Keratinocyte (primary cell): ENCODE results near the gene PAX3.

ENCODE experiments used
- EZH2 ChIP-seq: IDR thresholded peaks from one replicate; pipeline ENCODE4 v1.6.1; 2012; ENCODE audit warnings: inconsistent platforms, mild to moderate bottlenecking, low read length, moderate library complexity
- TF ChIP-seq, protein P1 (sequence below), 3 experiments: IDR thresholded peaks in 1 of 3; conservative IDR thresholded peaks in 1 of 3; optimal IDR thresholded peaks in 1 of 3; 2 replicates in 2 of 3; 3 replicates in 1 of 3; pipeline versions ENCODE3 to v1.5.1; 2011; ENCODE audit warnings: low read length in 3 of 3, mild to moderate bottlenecking in 3 of 3, moderate library complexity in 2 of 3, control low read depth in 1 of 3, inconsistent platforms in 1 of 3; ENCODE audit not compliant: insufficient read depth in 2 of 3; ENCODE audit errors: extremely low read depth in 1 of 3

DNA sequence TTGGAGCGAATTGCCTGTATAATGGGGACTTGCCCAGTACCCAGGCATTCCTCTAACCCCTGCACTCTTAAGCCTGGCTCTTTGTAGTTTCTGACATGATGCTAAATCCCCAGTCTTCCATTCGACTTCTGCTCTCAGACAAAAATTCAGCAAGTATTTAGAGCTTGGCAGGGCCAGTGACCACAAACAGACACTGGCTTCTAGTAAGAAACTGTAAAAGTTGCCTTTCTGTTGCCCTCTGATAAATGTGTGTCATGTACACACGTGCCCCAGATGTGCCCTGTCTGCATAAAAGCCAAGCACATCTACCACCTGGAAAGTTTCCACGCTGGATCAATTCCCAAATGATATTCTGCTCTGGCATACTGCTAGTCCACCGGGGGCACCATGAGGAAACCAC, 18.0 kb downstream of the PAX3 start:
- TF ChIP-seq, protein P1, sequence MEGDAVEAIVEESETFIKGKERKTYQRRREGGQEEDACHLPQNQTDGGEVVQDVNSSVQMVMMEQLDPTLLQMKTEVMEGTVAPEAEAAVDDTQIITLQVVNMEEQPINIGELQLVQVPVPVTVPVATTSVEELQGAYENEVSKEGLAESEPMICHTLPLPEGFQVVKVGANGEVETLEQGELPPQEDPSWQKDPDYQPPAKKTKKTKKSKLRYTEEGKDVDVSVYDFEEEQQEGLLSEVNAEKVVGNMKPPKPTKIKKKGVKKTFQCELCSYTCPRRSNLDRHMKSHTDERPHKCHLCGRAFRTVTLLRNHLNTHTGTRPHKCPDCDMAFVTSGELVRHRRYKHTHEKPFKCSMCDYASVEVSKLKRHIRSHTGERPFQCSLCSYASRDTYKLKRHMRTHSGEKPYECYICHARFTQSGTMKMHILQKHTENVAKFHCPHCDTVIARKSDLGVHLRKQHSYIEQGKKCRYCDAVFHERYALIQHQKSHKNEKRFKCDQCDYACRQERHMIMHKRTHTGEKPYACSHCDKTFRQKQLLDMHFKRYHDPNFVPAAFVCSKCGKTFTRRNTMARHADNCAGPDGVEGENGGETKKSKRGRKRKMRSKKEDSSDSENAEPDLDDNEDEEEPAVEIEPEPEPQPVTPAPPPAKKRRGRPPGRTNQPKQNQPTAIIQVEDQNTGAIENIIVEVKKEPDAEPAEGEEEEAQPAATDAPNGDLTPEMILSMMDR (optimal IDR thresholded peaks at IDR 0.05 in 1 of 3, IDR thresholded peaks at IDR 0.05 in 1 of 3, conservative IDR thresholded peaks at IDR 0.05 in 1 of 3; ENCODE audit: extremely low read depth in 1 of 3, insufficient read depth in 2 of 3, low read length in 3 of 3) = no peak
- no peak for TF ChIP-seq EZH2
